DOHH2 (cell line): ENCODE results near the gene SLC35F2.

Source experiments
- EZH2phosphoT487 ChIP-seq: fragments of 200-600 bp; sonication (generic); IDR thresholded peaks from 2 replicates; pipeline ENCODE4 v1.6.1; 2017; ENCODE audit warnings: borderline replicate concordance, mild to moderate bottlenecking, antibody characterized with exemption, low read length, moderate library complexity, mixed read lengths
- TF ChIP-seq, protein P1 (sequence below): fragments of 200-600 bp; sonication (generic); IDR thresholded peaks from one replicate; pipeline ENCODE4 v1.5.1; 2014; ENCODE audit warnings: antibody characterized with exemption, mild to moderate bottlenecking, low read depth, low read length; ENCODE audit not compliant: poor library complexity, severe bottlenecking

GRCh38 chr11:107752508-107752907, 106.1 kb downstream of the SLC35F2 start:
- TF ChIP-seq, protein P1, sequence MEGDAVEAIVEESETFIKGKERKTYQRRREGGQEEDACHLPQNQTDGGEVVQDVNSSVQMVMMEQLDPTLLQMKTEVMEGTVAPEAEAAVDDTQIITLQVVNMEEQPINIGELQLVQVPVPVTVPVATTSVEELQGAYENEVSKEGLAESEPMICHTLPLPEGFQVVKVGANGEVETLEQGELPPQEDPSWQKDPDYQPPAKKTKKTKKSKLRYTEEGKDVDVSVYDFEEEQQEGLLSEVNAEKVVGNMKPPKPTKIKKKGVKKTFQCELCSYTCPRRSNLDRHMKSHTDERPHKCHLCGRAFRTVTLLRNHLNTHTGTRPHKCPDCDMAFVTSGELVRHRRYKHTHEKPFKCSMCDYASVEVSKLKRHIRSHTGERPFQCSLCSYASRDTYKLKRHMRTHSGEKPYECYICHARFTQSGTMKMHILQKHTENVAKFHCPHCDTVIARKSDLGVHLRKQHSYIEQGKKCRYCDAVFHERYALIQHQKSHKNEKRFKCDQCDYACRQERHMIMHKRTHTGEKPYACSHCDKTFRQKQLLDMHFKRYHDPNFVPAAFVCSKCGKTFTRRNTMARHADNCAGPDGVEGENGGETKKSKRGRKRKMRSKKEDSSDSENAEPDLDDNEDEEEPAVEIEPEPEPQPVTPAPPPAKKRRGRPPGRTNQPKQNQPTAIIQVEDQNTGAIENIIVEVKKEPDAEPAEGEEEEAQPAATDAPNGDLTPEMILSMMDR: no peak
- TF ChIP-seq EZH2phosphoT487: no peak
